ENCODE data around the gene PCCA. TPM values are rescaled to one million over a fixed set of nuclear protein-coding genes. Genes with fewer than 3 reads are reported as not detected.
A peak's percentile ranks its signal among the peaks of the same experiment; 100 is the strongest.
"Not testable (repeated sequence)": the region's sequence is repeated elsewhere in the genome, so short reads cannot be mapped to it uniquely, and the experiment has no call there.

PCCA gene
- total RNA-seq, 1 donor from 2014 or later, result 66.8 TPM

GRCh38 chr13:100382785-100383184 is 293.9 kb downstream of the PCCA start:
- no peak for TF ChIP-seq CTCF (IDR thresholded peaks at IDR 0.05; ENCODE audit: partially characterized antibody, unreplicated experiment)
- Mint-ChIP-seq H3K9me3 (ENCODE audit: unreplicated experiment) (peaks cover 23% of the 10 kb centered on the region), H3K36me3 (ENCODE audit: unreplicated experiment) (peaks cover 34% of the 10 kb centered on the region), H3K27ac (ENCODE audit: unreplicated experiment) (no peak overlapping the region), H3K27me3 (ENCODE audit: unreplicated experiment) (peaks cover 2% of the 10 kb centered on the region), H3K4me3 (ENCODE audit: unreplicated experiment) (no peak overlapping the region), H3K4me1 (ENCODE audit: low read depth, unreplicated experiment) (no peaks in the 10 kb centered on the region)
- no peak for DNase-seq

GRCh38 chr13:100387416-100387815 is 298.5 kb downstream of the PCCA start:
- no peaks in the 10 kb centered on the region for H3K27me3 Mint-ChIP-seq (ENCODE audit: unreplicated experiment)
- TF ChIP-seq CTCF (IDR thresholded peaks at IDR 0.05; ENCODE audit: partially characterized antibody, unreplicated experiment), result no peak
- no peak for DNase-seq
- peaks cover 1% of the 10 kb centered on the region for H3K36me3 Mint-ChIP-seq (ENCODE audit: unreplicated experiment)
- no peak overlapping the region for H3K27ac Mint-ChIP-seq (ENCODE audit: unreplicated experiment)
- no peaks in the 10 kb centered on the region for H3K9me3 Mint-ChIP-seq (ENCODE audit: unreplicated experiment)
- no peaks in the 10 kb centered on the region for H3K4me1 Mint-ChIP-seq (ENCODE audit: low read depth, unreplicated experiment)
- H3K4me3 Mint-ChIP-seq (ENCODE audit: unreplicated experiment), result no peak overlapping the region

- H3K9me3 Mint-ChIP-seq (ENCODE audit: unreplicated experiment); H3K27ac Mint-ChIP-seq (ENCODE audit: unreplicated experiment); H3K4me1 Mint-ChIP-seq (ENCODE audit: low read depth, unreplicated experiment): not testable (repeated sequence)
Measured at GRCh38 chr13:100388150-100388549, 299.3 kb downstream of the PCCA start.

GRCh38 chr13:100388923-100389322 is 300.0 kb downstream of the PCCA start:
- Mint-ChIP-seq H3K27ac (ENCODE audit: unreplicated experiment) (no peak overlapping the region), H3K4me1 (ENCODE audit: low read depth, unreplicated experiment) (peaks cover 3% of the 10 kb centered on the region), H3K27me3 (ENCODE audit: unreplicated experiment) (no peaks in the 10 kb centered on the region), H3K36me3 (ENCODE audit: unreplicated experiment) (no peaks in the 10 kb centered on the region), H3K9me3 (ENCODE audit: unreplicated experiment) (no peaks in the 10 kb centered on the region), H3K4me3 (ENCODE audit: unreplicated experiment) (no peak overlapping the region)
- DNase-seq, result no peak
- no peak for TF ChIP-seq CTCF (IDR thresholded peaks at IDR 0.05; ENCODE audit: partially characterized antibody, unreplicated experiment)

More at GRCh38 chr13:100388150-100388549, 299.3 kb downstream of the PCCA start:
- H3K4me3 Mint-ChIP-seq (ENCODE audit: unreplicated experiment); H3K36me3 Mint-ChIP-seq (ENCODE audit: unreplicated experiment); H3K27me3 Mint-ChIP-seq (ENCODE audit: unreplicated experiment); DNase-seq: not testable (repeated sequence)

GRCh38 chr13:100389617-100390016 is 300.7 kb downstream of the PCCA start:
- Mint-ChIP-seq H3K27ac (ENCODE audit: unreplicated experiment) (no peak overlapping the region), H3K27me3 (ENCODE audit: unreplicated experiment) (no peaks in the 10 kb centered on the region), H3K4me1 (ENCODE audit: low read depth, unreplicated experiment) (peaks cover 4% of the 10 kb centered on the region), H3K9me3 (ENCODE audit: unreplicated experiment) (no peaks in the 10 kb centered on the region), H3K4me3 (ENCODE audit: unreplicated experiment) (no peak overlapping the region), H3K36me3 (ENCODE audit: unreplicated experiment) (no peaks in the 10 kb centered on the region)
- DNase-seq, result peak; percentile 47
- no peak for TF ChIP-seq CTCF (IDR thresholded peaks at IDR 0.05; ENCODE audit: partially characterized antibody, unreplicated experiment)

All from glutamatergic neuron (in vitro differentiated cells).